ENCODE results near the gene PTPRM. TPM values are rescaled to one million over a fixed set of nuclear protein-coding genes. Genes with fewer than 3 reads are reported as not detected.

Gene PTPRM
- total and polyA plus RNA-seq, 2 of the 8 experiments (the other 6 are each of a cell fraction or from before 2014, with no cell fraction given) = 4.1 to 7.0 TPM

GRCh38 chr18:7618891-7619442 lies 51.9 kb downstream of the PTPRM start:
- Histone ChIP-seq H2BK12ac (ENCODE audit: low read depth, low read length) (no peak overlapping the region), H2BK5ac (ENCODE audit: low read depth, low read length) (no peak overlapping the region), H3K4me3 (ENCODE audit: extremely low read depth in 1 of 4, insufficient read depth in 2 of 4, low read depth in 3 of 4, low read length in 4 of 4) (no peak overlapping the region), H4K91ac (replicated peaks; ENCODE audit: insufficient read length, low read length) (no peak overlapping the region), H3K4me2 (ENCODE audit: insufficient read depth in 1 of 2, low read depth in 2 of 2, low read length in 2 of 2) (no peak overlapping the region), H3K23me2 (ENCODE audit: low read depth, low read length) (no peaks in the 10 kb centered on the region; the same call in 1 of the 2 replicates), H3K18ac (ENCODE audit: extremely low read depth, low read length) (no peak overlapping the region), H4K5ac (ENCODE audit: insufficient read length, low read depth, low read length) (no peak overlapping the region), H2BK120ac (replicated peaks; ENCODE audit: low read depth, low read length) (no peak overlapping the region), H3K79me1 (ENCODE audit: low read depth, low read length) (no peaks in the 10 kb centered on the region), H2AFZ (ENCODE audit: low read length) (no peak overlapping the region), H3K9me3 (ENCODE audit: insufficient read depth in 2 of 2, low read depth in 1 of 2, low read length in 1 of 2) (no peaks in the 10 kb centered on the region), H2BK15ac (ENCODE audit: low read length) (no peak overlapping the region), H4K8ac (ENCODE audit: extremely low read depth, insufficient read depth, low read length) (no peak overlapping the region), H3K4me1 (replicated peaks in 1 of 4; ENCODE audit: control insufficient read depth in 3 of 4, insufficient read depth in 4 of 4, low read length in 3 of 4) (peaks cover 0 to 3% (median 0%) of the 10 kb centered on the region in 4 experiments; a peak in 1 of 7 replicates), H3K14ac (ENCODE audit: insufficient read length) (no peak overlapping the region), H4K20me1 (replicated peaks in 1 of 2; ENCODE audit: control insufficient read depth in 1 of 2, insufficient read depth in 2 of 2, low read length in 2 of 2) (no peaks in the 10 kb centered on the region), H3K36me3 (ENCODE audit: control insufficient read depth in 2 of 4, insufficient read depth in 4 of 4, low read length in 3 of 4) (no peaks in the 10 kb centered on the region), H3K79me2 (ENCODE audit: control insufficient read depth in 1 of 2, insufficient read depth in 2 of 2, low read length in 2 of 2) (no peaks in the 10 kb centered on the region), H3K4ac (replicated peaks; ENCODE audit: insufficient read length, low read depth, low read length) (no peak overlapping the region), H3K27me3 (replicated peaks in 1 of 4; ENCODE audit: control insufficient read depth in 3 of 4, extremely low read depth in 1 of 4, insufficient read depth in 3 of 4, low read length in 3 of 4) (no peaks in the 10 kb centered on the region), H3K23ac (ENCODE audit: insufficient read length) (no peak overlapping the region), H2AK5ac (ENCODE audit: low read depth, low read length) (no peak overlapping the region), H2BK20ac (ENCODE audit: low read length) (no peak overlapping the region), H3K56ac (replicated peaks; ENCODE audit: insufficient read length, low read depth, low read length) (no peak overlapping the region), H3K27ac (ENCODE audit: low read depth, low read length) (no peak overlapping the region), H3K9ac (replicated peaks in 1 of 4; ENCODE audit: extremely low read depth in 1 of 4, low read depth in 3 of 4, low read length in 3 of 4) (no peak overlapping the region)
- 84% methylated on average over 3 of the region's 3 CpGs; no CpG with 5 or more reads in 1 of the 2 experiments for WGBS, 2 experiments (ENCODE audit: extremely low coverage in 1 of 2, insufficient coverage in 1 of 2, insufficient read length in 1 of 2, insufficient replicate concordance in 2 of 2, low coverage in 1 of 2, low lambda C conversion rate in 2 of 2, missing lambda C conversion rate in 1 of 2)
- ChIA-PET CTCF (ENCODE audit: partially characterized antibody) (interaction anchor here (0.7 to 1.8 kb wide), 2 partner anchors 11 to 116 kb away, joined by 3 to 5 read pairs; no protein-coding TSS in a partner anchor), POLR2A (ENCODE audit: partially characterized antibody) (no interaction called here)
- no peak for DNase-seq (ENCODE audit: low read depth in 1 of 2, low spot score in 2 of 2)
- FAIRE-seq = no peak
- TF ChIP-seq NANOG (IDR thresholded peaks at IDR 0.05; ENCODE audit: insufficient read depth, low read depth, low read length, poor library complexity, severe bottlenecking) = no peak
- no peak for TF ChIP-seq POLR2A (IDR thresholded peaks at IDR 0.05; ENCODE audit: control extremely low read depth in 1 of 2, low read depth in 2 of 2, low read length in 2 of 2)
- no peak for TF ChIP-seq YY1 (IDR thresholded peaks at IDR 0.05; ENCODE audit: low read depth, low read length)
- TF ChIP-seq CBX8 (IDR thresholded peaks at IDR 0.05; ENCODE audit: borderline replicate concordance, low read depth, low read length) = no peak
- no peak for TF ChIP-seq RXRA (IDR thresholded peaks at IDR 0.05; ENCODE audit: insufficient read depth, low read depth, low read length)
- TF ChIP-seq CHD2 (IDR thresholded peaks at IDR 0.05; ENCODE audit: low read length) = no peak
- TF ChIP-seq KDM4A (IDR thresholded peaks at IDR 0.05; ENCODE audit: low read depth, low read length, severe bottlenecking) = no peak
- TF ChIP-seq HDAC2 (IDR thresholded peaks at IDR 0.05; ENCODE audit: borderline replicate concordance in 1 of 2, low read depth in 2 of 2, low read length in 2 of 2) = no peak
- TF ChIP-seq SAP30 (IDR thresholded peaks at IDR 0.05; ENCODE audit: insufficient read depth, insufficient replicate concordance, low read length) = no peak
- no peak for TF ChIP-seq EGR1 (IDR thresholded peaks at IDR 0.05; ENCODE audit: borderline replicate concordance, low read depth, low read length)
- TF ChIP-seq KDM1A (IDR thresholded peaks at IDR 0.05; ENCODE audit: borderline replicate concordance, low read length) = no peak
- no peak for TF ChIP-seq ATF2 (IDR thresholded peaks at IDR 0.05; ENCODE audit: low read length)
